Heart left ventricle (tissue), 16 donors: ENCODE measurements around the gene FCHSD1. TPM values are rescaled to one million over a fixed set of nuclear protein-coding genes. Genes with fewer than 3 reads are reported as not detected.

Experiments used
- ATAC-seq, 4 donors: fragments of 200-7000 bp; cut with Tn5 transposase; one replicate each; pipeline ENCODE4 v1.9.1; 2020 to 2022; ENCODE audit warnings: moderate library complexity in 4 of 4, mild to moderate bottlenecking in 3 of 4, moderate number of reproducible peaks in 1 of 4
- DNase-seq, 5 donors: peaks; one replicate each; pipeline ENCODE4 v3.0.0-alpha.2; 2020
- H3K27ac ChIP-seq, 12 donors: fragments of 200-600 bp; sonication (generic) in 4 of 12; one replicate each; pipeline versions ENCODE4 v1.5.0 to v1.8.0; 2016 to 2022; ENCODE audit warnings: mild to moderate bottlenecking in 2 of 12
- H3K27me3 ChIP-seq, 9 donors: fragments of 200-600 bp; sonication (generic) in 2 of 9; one replicate each; pipeline versions ENCODE4 v1.5.1 to v1.8.0; 2016 to 2022; ENCODE audit warnings: mild to moderate bottlenecking in 3 of 9
- H3K36me3 ChIP-seq, 9 donors: fragments of 200-600 bp; sonication (generic) in 2 of 9; one replicate each; pipeline versions ENCODE4 v1.5.0 to v1.8.0; 2018 to 2022; ENCODE audit warnings: mild to moderate bottlenecking in 2 of 9
- H3K4me1 ChIP-seq, 12 donors: fragments of 200-600 bp; sonication (generic) in 4 of 12; one replicate each; pipeline versions ENCODE4 v1.5.0 to v1.8.0; 2016 to 2022; ENCODE audit warnings: mild to moderate bottlenecking in 3 of 12
- H3K4me3 ChIP-seq, 12 donors: fragments of 200-600 bp; sonication (generic) in 4 of 12; one replicate each; pipeline versions ENCODE4 v1.5.0 to v1.8.0; 2017 to 2022; ENCODE audit warnings: mild to moderate bottlenecking in 9 of 12, moderate library complexity in 4 of 12
- H3K9me3 ChIP-seq, 12 donors: fragments of 200-600 bp; sonication (generic) in 4 of 12; one replicate each; pipeline versions ENCODE4 v1.5.0 to v1.8.0; 2016 to 2022; ENCODE audit warnings: mild to moderate bottlenecking in 1 of 12
- CTCF ChIP-seq, 12 donors: fragments of 200-600 bp; sonication (generic) in 4 of 12; IDR thresholded peaks; one replicate each; pipeline versions ENCODE4 v1.5.0 to v1.8.0; 2018 to 2022; ENCODE audit warnings: antibody characterized with exemption in 12 of 12, mild to moderate bottlenecking in 5 of 12
- POLR2A ChIP-seq, 2 donors: fragments of 450-650 bp; IDR thresholded peaks; one replicate each; pipeline ENCODE4 v1.6.1; 2017; ENCODE audit warnings: antibody characterized with exemption in 2 of 2, mild to moderate bottlenecking in 2 of 2, moderate library complexity in 2 of 2
- WGBS, 4 donors: extraction: QIAGEN DNeasy Blood & Tissue Kit in 2 of 4; methylation state at CpG; one replicate each; pipeline versions ENCODE4 v1.1.5 to v1.1.7; 2013 to 2018; 5-methylcytosine and 5-hydroxymethylcytosine counted together
- intact Hi-C, 10 donors: fragments of 100-400 bp; cut with DNase I; formaldehyde crosslinking; loops; one replicate each; pipeline versions ENCODE4 v1.11.1 to v1.14.2; 2022
- polyA plus RNA-seq, 2 donors: library from polyadenylated mRNA; stranded (reverse); fragments of 200-250 nt; gene quantifications; one replicate each; pipeline ENCODE4 v1.2.3, GENCODE V29; 2013
- total RNA-seq, 9 donors: library from RNA; depleted of rRNA in 2 of 9; stranded (reverse); fragments of >200 nt in 2 of 9; fragmentation: NEBNext Ultra II Directional in 3 of 9; extraction: Animal tissue kit (Norgen Biotek cat#: 25700) in 3 of 9; gene quantifications; one replicate each; pipeline versions ENCODE4 v1.1.0 to v1.2.4, GENCODE V29; 2016 to 2023
- donor health status: ischemic (EF 13 %, LVEDD 7.1; RV severe dilation, severe dysfunction).
- donor health status: healthy with polysubstance abuse.
- donor health status: DM: no; HTN: yes; CAD: no.
- donor health status: DM: no; HTN: no; CAD: no.
- donor health status: ischemic (EF 25% LVEDD 6.9; RV normal size, moderate dysfunction).
- donor health status: ischemic (EF 25% LVEDD 5.7; RV mildly dilated, moderate dysfunction).
- donor health status: healthy.
- donor health status: DM: yes; HTN: yes; CAD: no.
- donor health status: ischemic (EF 35%, LVEDD 5.7; RV mildly dilated, moderate dysfunction).
- donor health status: nonischemic (EF 11% LVEDD 7.7; RV severe dilation, severe dysfunction).
- donor health status: DM: yes; HTN: yes; CAD: no.
- donor health status: PGD.
- donor health status: ischemic (EF 29% LVEDD 5.4; RV normal size, mild dysfunction).
- donor health status: nonischemic (EF 23%, LVEDD 6.1; RV moderate dilation, normal function).

The FCHSD1 gene
- total and polyA plus RNA-seq, 11 donors: 1.2 to 8.8 (median 2.4) TPM

- peak; percentile 79 to 91 (median 90) for ATAC-seq
- Histone ChIP-seq H3K9me3 (no peaks in the 10 kb centered on the region), H3K27me3 (peaks cover 0 to 3% (median 0%) of the 10 kb centered on the region in 9 donors), H3K27ac (no peak overlapping the region), H3K4me1 (peaks cover 0 to 28% (median 10%) of the 10 kb centered on the region in 12 donors), H3K36me3 (no peaks in the 10 kb centered on the region), H3K4me3 (peak overlapping the region in 11 of 12 donors; percentile 11 to 51 (median 37))
- DNase-seq: peak; percentile 85 to 93 (median 87)
- WGBS, 4 donors: 3 to 4% (median 4%) methylated on average over 20 to 30 of the region's 30 CpGs
- TF ChIP-seq POLR2A (IDR thresholded peaks at IDR 0.05) (no peak), CTCF (IDR thresholded peaks at IDR 0.05) (peak; percentile 98 to 100 (median 99))
- intact Hi-C loops: loop anchor here in 9 of 10 donors (1.0 to 10.0 kb wide), 7 partner anchors 187 to 453 kb away; partner anchors contain the start of genes PCDH1 (in 2 of the 9), DELE1 (in 1 of the 9) and PCDH12 (in 1 of the 9)
Observed at GRCh38 chr5:141691867-141692532, 40.8 kb upstream of the FCHSD1 start.

- 70 to 78% (median 74%) methylated on average over 9 of the region's 9 CpGs for WGBS, 4 donors
- intact Hi-C loops: loop anchor here in 4 of 10 donors (1.0 to 10.0 kb wide), 4 partner anchors 231 to 453 kb away; partner anchors contain the start of gene DELE1 (in 1 of the 4)
- H3K4me1 ChIP-seq: peaks cover 0 to 33% (median 10%) of the 10 kb centered on the region in 12 donors
- no peak for TF ChIP-seq POLR2A (IDR thresholded peaks at IDR 0.05)
- no peak for TF ChIP-seq CTCF (IDR thresholded peaks at IDR 0.05)
- DNase-seq: no peak
- no peak overlapping the region for H3K27ac ChIP-seq
- no peaks in the 10 kb centered on the region for H3K36me3 ChIP-seq
- no peak for ATAC-seq
- no peak overlapping the region for H3K4me3 ChIP-seq
- no peaks in the 10 kb centered on the region for H3K9me3 ChIP-seq
- peaks cover 0 to 3% (median 0%) of the 10 kb centered on the region in 9 donors for H3K27me3 ChIP-seq
Observed at GRCh38 chr5:141691286-141691866, 40.2 kb upstream of the FCHSD1 start.

GRCh38 chr5:141686648-141687416, 35.6 kb upstream of the FCHSD1 start:
- no peak for DNase-seq

More at GRCh38 chr5:141686648-141687416, 35.6 kb upstream of the FCHSD1 start:
- WGBS, 4 donors: 62 to 79% (median 69%) methylated on average over 3 of the region's 3 CpGs
- Histone ChIP-seq H3K4me1 (peaks cover 0 to 37% (median 20%) of the 10 kb centered on the region in 12 donors), H3K9me3 (no peaks in the 10 kb centered on the region), H3K27me3 (no peaks in the 10 kb centered on the region), H3K36me3 (no peaks in the 10 kb centered on the region), H3K4me3 (no peak overlapping the region), H3K27ac (peak overlapping the region in 6 of 12 donors; percentile 30 to 52 (median 34))
- TF ChIP-seq CTCF (IDR thresholded peaks at IDR 0.05): no peak
- no peak for TF ChIP-seq POLR2A (IDR thresholded peaks at IDR 0.05)
- no peak for ATAC-seq
- intact Hi-C loops: no loop called here
